ENCODE measurements around the gene CFAP77. TPM values are rescaled to one million over a fixed set of nuclear protein-coding genes. Genes with fewer than 3 reads are reported as not detected.

Gene CFAP77
- total and polyA plus RNA-seq, 2 donors from 2014 or later, result 0.50 TPM; not detected in 1

DNA sequence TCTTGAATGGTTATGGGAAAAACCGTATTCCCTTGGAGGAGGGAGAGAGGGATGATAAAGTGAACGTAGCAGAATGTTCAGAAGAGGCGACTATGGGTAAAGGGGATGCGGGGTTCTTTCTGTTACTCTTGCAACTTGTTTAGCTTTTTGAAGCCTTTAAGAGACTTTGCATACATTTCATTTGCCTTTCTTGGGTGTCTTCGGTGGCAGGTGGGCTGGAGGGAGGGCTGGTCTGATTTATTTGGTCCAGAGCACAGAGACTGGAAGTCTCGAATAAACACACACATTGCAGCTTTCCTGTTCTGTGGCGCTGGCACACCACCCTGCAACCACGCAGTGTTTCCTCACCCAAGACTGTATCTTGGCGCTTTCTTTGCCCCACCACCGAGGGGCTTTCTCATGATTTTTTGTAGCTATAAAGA lies 26.5 kb upstream of the CFAP77 start:
- FAIRE-seq (no peak), DNase-seq (no peak)
- Histone ChIP-seq H3K9ac (ENCODE audit: low read length in 3 of 3) (no peak overlapping the region), H3K27me3 (ENCODE audit: control insufficient read depth, insufficient read depth, low read length) (no peaks in the 10 kb centered on the region), H3K4me1 (ENCODE audit: control insufficient read depth in 2 of 3, insufficient read depth in 2 of 3, low read depth in 1 of 3, low read length in 3 of 3) (no peaks in the 10 kb centered on the region), H3K27ac (ENCODE audit: low read depth in 2 of 2, low read length in 2 of 2) (no peak overlapping the region), H3K9me3 (ENCODE audit: control insufficient read depth in 2 of 3, insufficient read depth in 1 of 3, low read length in 3 of 3) (no peaks in the 10 kb centered on the region), H3K4me3 (ENCODE audit: low read length in 3 of 3) (no peak overlapping the region), H3K36me3 (ENCODE audit: control insufficient read depth in 2 of 3, insufficient read depth in 3 of 3, low read length in 3 of 3) (peaks cover 8 to 35% (median 20%) of the 10 kb centered on the region in 3 donors)
- TF ChIP-seq, protein P1, sequence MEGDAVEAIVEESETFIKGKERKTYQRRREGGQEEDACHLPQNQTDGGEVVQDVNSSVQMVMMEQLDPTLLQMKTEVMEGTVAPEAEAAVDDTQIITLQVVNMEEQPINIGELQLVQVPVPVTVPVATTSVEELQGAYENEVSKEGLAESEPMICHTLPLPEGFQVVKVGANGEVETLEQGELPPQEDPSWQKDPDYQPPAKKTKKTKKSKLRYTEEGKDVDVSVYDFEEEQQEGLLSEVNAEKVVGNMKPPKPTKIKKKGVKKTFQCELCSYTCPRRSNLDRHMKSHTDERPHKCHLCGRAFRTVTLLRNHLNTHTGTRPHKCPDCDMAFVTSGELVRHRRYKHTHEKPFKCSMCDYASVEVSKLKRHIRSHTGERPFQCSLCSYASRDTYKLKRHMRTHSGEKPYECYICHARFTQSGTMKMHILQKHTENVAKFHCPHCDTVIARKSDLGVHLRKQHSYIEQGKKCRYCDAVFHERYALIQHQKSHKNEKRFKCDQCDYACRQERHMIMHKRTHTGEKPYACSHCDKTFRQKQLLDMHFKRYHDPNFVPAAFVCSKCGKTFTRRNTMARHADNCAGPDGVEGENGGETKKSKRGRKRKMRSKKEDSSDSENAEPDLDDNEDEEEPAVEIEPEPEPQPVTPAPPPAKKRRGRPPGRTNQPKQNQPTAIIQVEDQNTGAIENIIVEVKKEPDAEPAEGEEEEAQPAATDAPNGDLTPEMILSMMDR (IDR thresholded peaks at IDR 0.05; ENCODE audit: borderline replicate concordance, extremely low read depth, insufficient read depth), result no peak
- intact Hi-C loops (cut with DNase I), result no loop called here

DNA sequence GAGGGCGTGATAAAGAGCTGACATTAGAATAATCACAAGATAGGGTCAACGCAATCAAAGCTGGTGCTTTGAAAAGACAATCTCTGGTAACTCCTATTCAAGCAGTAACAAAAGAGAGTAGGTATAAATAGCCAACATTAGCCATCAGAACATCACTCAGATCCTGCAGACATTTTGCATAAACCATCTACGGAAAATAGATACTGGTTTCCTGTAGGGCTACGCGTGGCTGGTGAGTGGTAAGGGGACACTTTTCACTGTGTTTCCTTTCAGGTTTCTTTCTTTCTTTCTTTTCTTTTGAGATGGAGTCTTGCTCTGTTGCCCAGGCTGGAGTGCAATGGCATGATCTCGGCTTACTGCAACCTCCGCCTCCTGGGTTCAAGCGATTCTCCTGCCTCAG lies 25.6 kb upstream of the CFAP77 start:
- intact Hi-C loops (cut with DNase I), result no loop called here
- peaks cover 6 to 34% (median 21%) of the 10 kb centered on the region in 3 donors for H3K36me3 ChIP-seq (ENCODE audit: control insufficient read depth in 2 of 3, insufficient read depth in 3 of 3, low read length in 3 of 3)
- no peaks in the 10 kb centered on the region for H3K4me1 ChIP-seq (ENCODE audit: control insufficient read depth in 2 of 3, insufficient read depth in 2 of 3, low read depth in 1 of 3, low read length in 3 of 3)
- H3K9me3 ChIP-seq (ENCODE audit: control insufficient read depth in 2 of 3, insufficient read depth in 1 of 3, low read length in 3 of 3), result no peaks in the 10 kb centered on the region
- H3K9ac ChIP-seq (ENCODE audit: low read length in 3 of 3), result no peak overlapping the region
- TF ChIP-seq, protein P1 (IDR thresholded peaks at IDR 0.05; ENCODE audit: borderline replicate concordance, extremely low read depth, insufficient read depth), result no peak
- no peaks in the 10 kb centered on the region for H3K27me3 ChIP-seq (ENCODE audit: control insufficient read depth, insufficient read depth, low read length)
- FAIRE-seq (no peak), DNase-seq (no peak)
- no peak overlapping the region for H3K27ac ChIP-seq (ENCODE audit: low read depth in 2 of 2, low read length in 2 of 2)
- H3K4me3 ChIP-seq (ENCODE audit: low read length in 3 of 3), result no peak overlapping the region

DNA sequence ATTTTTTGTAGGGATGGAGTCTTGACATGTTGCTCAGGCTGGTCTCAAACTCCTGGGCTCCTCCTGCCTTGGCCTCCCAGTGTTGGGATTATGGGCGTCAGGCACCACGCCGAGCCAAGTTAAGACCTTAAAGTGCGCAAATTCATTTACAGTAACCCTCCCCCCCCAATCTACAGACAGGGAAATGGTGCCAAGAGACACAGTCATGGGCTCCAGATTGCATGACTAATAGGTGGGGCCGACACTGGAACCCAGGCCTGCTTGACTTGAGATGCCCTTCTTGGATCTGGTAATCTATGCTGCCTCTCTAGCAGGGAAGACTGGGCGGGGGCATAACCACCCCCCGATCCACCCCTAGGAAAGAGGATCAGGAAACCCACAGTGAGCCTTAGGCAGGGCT lies 22.9 kb upstream of the CFAP77 start:
- DNase-seq, result no peak
- H3K27ac ChIP-seq (ENCODE audit: low read depth in 2 of 2, low read length in 2 of 2), result no peak overlapping the region
- no peaks in the 10 kb centered on the region for H3K4me1 ChIP-seq (ENCODE audit: control insufficient read depth in 2 of 3, insufficient read depth in 2 of 3, low read depth in 1 of 3, low read length in 3 of 3)
- TF ChIP-seq, protein P1 (IDR thresholded peaks at IDR 0.05; ENCODE audit: borderline replicate concordance, extremely low read depth, insufficient read depth), result no peak
- H3K9me3 ChIP-seq (ENCODE audit: control insufficient read depth in 2 of 3, insufficient read depth in 1 of 3, low read length in 3 of 3), result no peaks in the 10 kb centered on the region
- no peaks in the 10 kb centered on the region for H3K27me3 ChIP-seq (ENCODE audit: control insufficient read depth, insufficient read depth, low read length)
- intact Hi-C loops (cut with DNase I), result no loop called here
- peaks cover 6 to 58% (median 25%) of the 10 kb centered on the region in 3 donors for H3K36me3 ChIP-seq (ENCODE audit: control insufficient read depth in 2 of 3, insufficient read depth in 3 of 3, low read length in 3 of 3)
- no peak overlapping the region for H3K9ac ChIP-seq (ENCODE audit: low read length in 3 of 3)
- H3K4me3 ChIP-seq (ENCODE audit: low read length in 3 of 3), result no peak overlapping the region
- FAIRE-seq, result no peak

DNA sequence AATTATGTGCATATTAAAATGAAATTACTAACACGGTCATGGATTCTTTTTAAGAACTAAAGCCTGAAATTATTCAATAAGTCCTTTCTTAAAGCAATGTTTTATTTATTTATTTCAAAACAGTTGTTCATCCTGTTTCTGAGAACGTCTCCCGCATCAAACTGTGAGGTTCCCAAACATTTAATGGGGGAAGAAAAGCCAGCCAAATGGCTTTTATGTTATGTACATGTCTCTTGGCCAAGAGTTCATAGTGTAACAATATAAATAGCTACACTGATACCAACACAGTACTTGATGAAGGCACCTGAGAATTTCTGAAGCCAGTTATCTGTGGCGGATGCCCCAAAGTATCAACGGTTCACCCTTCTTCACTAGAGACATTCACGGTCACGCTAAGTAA lies 19.0 kb upstream of the CFAP77 start:
- TF ChIP-seq, protein P1 (IDR thresholded peaks at IDR 0.05; ENCODE audit: borderline replicate concordance, extremely low read depth, insufficient read depth), result no peak
- intact Hi-C loops (cut with DNase I), result no loop called here
- Histone ChIP-seq H3K4me1 (ENCODE audit: control insufficient read depth in 2 of 3, insufficient read depth in 2 of 3, low read depth in 1 of 3, low read length in 3 of 3) (no peaks in the 10 kb centered on the region), H3K9ac (ENCODE audit: low read length in 3 of 3) (no peak overlapping the region), H3K36me3 (ENCODE audit: control insufficient read depth in 2 of 3, insufficient read depth in 3 of 3, low read length in 3 of 3) (peaks cover 7 to 64% (median 32%) of the 10 kb centered on the region in 3 donors), H3K9me3 (ENCODE audit: control insufficient read depth in 2 of 3, insufficient read depth in 1 of 3, low read length in 3 of 3) (no peaks in the 10 kb centered on the region), H3K4me3 (ENCODE audit: low read length in 3 of 3) (no peak overlapping the region), H3K27me3 (ENCODE audit: control insufficient read depth, insufficient read depth, low read length) (no peaks in the 10 kb centered on the region), H3K27ac (ENCODE audit: low read depth in 2 of 2, low read length in 2 of 2) (no peak overlapping the region)
- DNase-seq (no peak), FAIRE-seq (no peak)
